CD14-positive monocyte (primary cell): ENCODE results near the gene PCCA. TPM values are rescaled to one million over a fixed set of nuclear protein-coding genes. Genes with fewer than 3 reads are reported as not detected.
A peak's percentile ranks its signal among the peaks of the same experiment; 100 is the strongest.

ENCODE experiments used
- DNase-seq, 3 donors: peaks; one replicate each; pipeline ENCODE4 v3.0.0-alpha.2; 2011 to 2022
- H2AFZ ChIP-seq: 2 replicates; pipeline ENCODE4 v1.6.0; 2012; ENCODE audit warnings: mild to moderate bottlenecking, low read depth, low read length, inconsistent platforms; ENCODE audit not compliant: insufficient read depth, poor library complexity, severe bottlenecking
- H3K27ac ChIP-seq, 2 donors: 1 replicate in 1 of 2; 2 replicates in 1 of 2; pipeline ENCODE4 v1.5.1; 2012 to 2013; ENCODE audit warnings: low read length in 2 of 2, control low read depth in 1 of 2, inconsistent platforms in 1 of 2, low read depth in 1 of 2, mild to moderate bottlenecking in 1 of 2
- H3K27me3 ChIP-seq, 2 donors: one replicate each; pipeline versions ENCODE4 v1.6.0 to v1.6.1; 2011 to 2013; ENCODE audit warnings: low read length in 2 of 2; ENCODE audit not compliant: control insufficient read depth in 2 of 2, insufficient read depth in 2 of 2
- H3K36me3 ChIP-seq, 2 donors: replicated peaks in 1 of 2; 1 replicate in 1 of 2; 2 replicates in 1 of 2; pipeline versions ENCODE4 v1.5.1 to v1.6.1; 2012 to 2013; ENCODE audit warnings: low read length in 2 of 2, control low read depth in 1 of 2, inconsistent platforms in 1 of 2, mild to moderate bottlenecking in 1 of 2; ENCODE audit not compliant: insufficient read depth in 2 of 2, control insufficient read depth in 1 of 2
- H3K4me1 ChIP-seq, 2 donors: 1 replicate in 1 of 2; 2 replicates in 1 of 2; pipeline versions ENCODE4 v1.5.1 to v1.6.1; 2012 to 2013; ENCODE audit warnings: low read length in 2 of 2, control low read depth in 1 of 2, inconsistent platforms in 1 of 2, mild to moderate bottlenecking in 1 of 2, moderate library complexity in 1 of 2; ENCODE audit not compliant: insufficient read depth in 2 of 2, control insufficient read depth in 1 of 2
- H3K4me2 ChIP-seq: replicated peaks from 2 replicates; pipeline ENCODE3; 2012; ENCODE audit warnings: low read length, moderate library complexity, mild to moderate bottlenecking; ENCODE audit not compliant: poor library complexity, severe bottlenecking; ENCODE audit errors: extremely low read depth
- H3K4me3 ChIP-seq, 3 experiments: fragments of 200-600 bp in 1 of 3; sonication (generic) in 1 of 3; replicated peaks in 1 of 3; 1 replicate in 2 of 3; 2 replicates in 1 of 3; pipeline ENCODE4 v1.5.1; 2011 to 2013; ENCODE audit warnings: low read length in 3 of 3, mild to moderate bottlenecking in 3 of 3, control low read depth in 2 of 3, low read depth in 2 of 3, inconsistent platforms in 1 of 3, moderate library complexity in 1 of 3
- H3K79me2 ChIP-seq: 2 replicates; pipeline ENCODE4 v1.6.0; 2012; ENCODE audit warnings: mild to moderate bottlenecking, control low read depth, inconsistent platforms, low read length, moderate library complexity; ENCODE audit not compliant: insufficient read depth
- H3K9ac ChIP-seq: 2 replicates; pipeline ENCODE4 v1.6.0; 2017; ENCODE audit warnings: low read length, mild to moderate bottlenecking; ENCODE audit not compliant: insufficient read depth, poor library complexity, severe bottlenecking
- H3K9me3 ChIP-seq, 2 donors: replicated peaks in 1 of 2; 1 replicate in 1 of 2; 2 replicates in 1 of 2; pipeline versions ENCODE4 v1.5.1 to v1.6.1; 2012 to 2013; ENCODE audit warnings: low read length in 2 of 2, control low read depth in 1 of 2; ENCODE audit not compliant: control insufficient read depth in 1 of 2, insufficient read depth in 1 of 2
- H4K20me1 ChIP-seq: 2 replicates; pipeline ENCODE4 v1.6.0; 2012; ENCODE audit warnings: mild to moderate bottlenecking, low read length, control low read depth, moderate library complexity; ENCODE audit not compliant: insufficient read depth
- H3K27ac Mint-ChIP-seq, 7 donors: one replicate each; pipeline ENCODE4 v1.8.0; 2020; ENCODE audit warnings: mild to moderate bottlenecking in 7 of 7, mixed read lengths in 7 of 7, moderate library complexity in 6 of 7, inconsistent platforms in 2 of 7
- H3K27me3 Mint-ChIP-seq, 3 donors: one replicate each; pipeline ENCODE4 v1.8.0; 2021 to 2022; ENCODE audit warnings: low read depth in 3 of 3, mild to moderate bottlenecking in 3 of 3, mixed read lengths in 3 of 3, moderate library complexity in 3 of 3, inconsistent platforms in 1 of 3
- H3K36me3 Mint-ChIP-seq, 2 donors: one replicate each; pipeline ENCODE4 v1.8.0; 2020; ENCODE audit warnings: mixed read lengths in 2 of 2, inconsistent platforms in 1 of 2, mild to moderate bottlenecking in 1 of 2
- H3K4me1 Mint-ChIP-seq: one replicate; pipeline ENCODE4 v1.8.0; 2020; ENCODE audit warnings: mild to moderate bottlenecking, mixed read lengths
- H3K4me3 Mint-ChIP-seq, 2 donors: one replicate each; pipeline ENCODE4 v1.8.0; 2020; ENCODE audit warnings: mild to moderate bottlenecking in 2 of 2, mixed read lengths in 2 of 2, moderate library complexity in 1 of 2
- H3K9me3 Mint-ChIP-seq, 7 donors: one replicate each; pipeline ENCODE4 v1.8.0; 2020 to 2022; ENCODE audit warnings: mixed read lengths in 7 of 7, mild to moderate bottlenecking in 6 of 7, moderate library complexity in 6 of 7, inconsistent platforms in 2 of 7
- CTCF ChIP-seq: fragments of 200-600 bp; IDR thresholded peaks from one replicate; pipeline ENCODE4 v1.8.0; 2022; ENCODE audit warnings: antibody characterized with exemption, mild to moderate bottlenecking
- WGBS: methylation state at CpG from one replicate; pipeline ENCODE4 v1.1.5; 2013; ENCODE audit warnings: missing lambda C conversion rate; ENCODE audit not compliant: insufficient coverage; 5-methylcytosine and 5-hydroxymethylcytosine counted together
- intact Hi-C, 2 donors: fragments of 100-400 bp; cut with micrococcal nuclease; formaldehyde crosslinking; loops; one replicate each; pipeline versions ENCODE4 v1.15.0 to v1.15.1; 2023
- polyA plus RNA-seq, 3 donors: library from polyadenylated mRNA; depleted of rRNA in 1 of 3; unstranded in 2 of 3; stranded (reverse) in 1 of 3; fragments of 300-500 nt in 2 of 3; fragments of >200 nt in 1 of 3; fragmentation: Illumina TruSeq in 2 of 3; gene quantifications; 1 replicate in 2 of 3; 2 replicates in 1 of 3; pipeline ENCODE4 v1.2.3, GENCODE V29; 2012 to 2021

PCCA gene
- polyA plus RNA-seq, 3 donors, result 4.4 to 13.5 (median 11.9) TPM

- Histone ChIP-seq H2AFZ (no peak overlapping the region), H3K4me3 (no peak overlapping the region), H3K36me3 (no peaks in the 10 kb centered on the region), H3K4me1 (peaks cover 3 to 6% of the 10 kb centered on the region in 2 donors), H3K27ac (no peak overlapping the region), H3K79me2 (no peaks in the 10 kb centered on the region), H3K9me3 (peaks cover 15 to 16% of the 10 kb centered on the region in 2 donors), H4K20me1 (no peaks in the 10 kb centered on the region), H3K27me3 (no peaks in the 10 kb centered on the region), H3K9ac (no peak overlapping the region), H3K4me2 (no peak overlapping the region)
- Mint-ChIP-seq H3K27me3 (peaks cover 0 to 3% (median 0%) of the 10 kb centered on the region in 3 donors), H3K9me3 (peaks cover 4 to 27% (median 22%) of the 10 kb centered on the region in 7 donors), H3K4me1 (peaks cover 7% of the 10 kb centered on the region), H3K27ac (no peak overlapping the region), H3K4me3 (no peak overlapping the region), H3K36me3 (peaks cover 8 to 11% of the 10 kb centered on the region in 2 donors)
- no peak for TF ChIP-seq CTCF
- intact Hi-C loops, result no loop called here
- DNase-seq, result no peak
- WGBS, result 99% methylated on average over 11 of the region's 16 CpGs
Observed at GRCh38 chr13:100381595-100382224, 292.8 kb downstream of the PCCA start.

GRCh38 chr13:100382785-100383184, 293.9 kb downstream of the PCCA start:
- H3K27ac ChIP-seq, result no peak overlapping the region
- intact Hi-C loops, result no loop called here
- H3K9me3 ChIP-seq, result peaks cover 6 to 9% of the 10 kb centered on the region in 2 donors
- TF ChIP-seq CTCF, result no peak
- H3K4me2 ChIP-seq, result no peak overlapping the region
- Mint-ChIP-seq H3K4me1 (peaks cover 7% of the 10 kb centered on the region), H3K36me3 (peaks cover 5 to 11% of the 10 kb centered on the region in 2 donors), H3K4me3 (no peak overlapping the region), H3K27ac (no peak overlapping the region), H3K9me3 (peaks cover 0 to 17% (median 15%) of the 10 kb centered on the region in 7 donors), H3K27me3 (no peaks in the 10 kb centered on the region)
- H3K79me2 ChIP-seq, result no peaks in the 10 kb centered on the region
- no peaks in the 10 kb centered on the region for H3K36me3 ChIP-seq
- peak; percentile 27 to 49 (median 29) for DNase-seq
- no peak overlapping the region for H2AFZ ChIP-seq
- H3K27me3 ChIP-seq, result no peaks in the 10 kb centered on the region
- H4K20me1 ChIP-seq, result no peaks in the 10 kb centered on the region
- H3K9ac ChIP-seq, result no peak overlapping the region
- H3K4me3 ChIP-seq, result no peak overlapping the region
- peaks cover 3 to 6% of the 10 kb centered on the region in 2 donors for H3K4me1 ChIP-seq
